Measurements from ENCODE around the gene ALKBH5. TPM values are rescaled to one million over a fixed set of nuclear protein-coding genes. Genes with fewer than 3 reads are reported as not detected.

Gene ALKBH5
- total RNA-seq, 1 experiment from 2014 or later: 97.8 TPM

- TF ChIP-seq, protein P1, sequence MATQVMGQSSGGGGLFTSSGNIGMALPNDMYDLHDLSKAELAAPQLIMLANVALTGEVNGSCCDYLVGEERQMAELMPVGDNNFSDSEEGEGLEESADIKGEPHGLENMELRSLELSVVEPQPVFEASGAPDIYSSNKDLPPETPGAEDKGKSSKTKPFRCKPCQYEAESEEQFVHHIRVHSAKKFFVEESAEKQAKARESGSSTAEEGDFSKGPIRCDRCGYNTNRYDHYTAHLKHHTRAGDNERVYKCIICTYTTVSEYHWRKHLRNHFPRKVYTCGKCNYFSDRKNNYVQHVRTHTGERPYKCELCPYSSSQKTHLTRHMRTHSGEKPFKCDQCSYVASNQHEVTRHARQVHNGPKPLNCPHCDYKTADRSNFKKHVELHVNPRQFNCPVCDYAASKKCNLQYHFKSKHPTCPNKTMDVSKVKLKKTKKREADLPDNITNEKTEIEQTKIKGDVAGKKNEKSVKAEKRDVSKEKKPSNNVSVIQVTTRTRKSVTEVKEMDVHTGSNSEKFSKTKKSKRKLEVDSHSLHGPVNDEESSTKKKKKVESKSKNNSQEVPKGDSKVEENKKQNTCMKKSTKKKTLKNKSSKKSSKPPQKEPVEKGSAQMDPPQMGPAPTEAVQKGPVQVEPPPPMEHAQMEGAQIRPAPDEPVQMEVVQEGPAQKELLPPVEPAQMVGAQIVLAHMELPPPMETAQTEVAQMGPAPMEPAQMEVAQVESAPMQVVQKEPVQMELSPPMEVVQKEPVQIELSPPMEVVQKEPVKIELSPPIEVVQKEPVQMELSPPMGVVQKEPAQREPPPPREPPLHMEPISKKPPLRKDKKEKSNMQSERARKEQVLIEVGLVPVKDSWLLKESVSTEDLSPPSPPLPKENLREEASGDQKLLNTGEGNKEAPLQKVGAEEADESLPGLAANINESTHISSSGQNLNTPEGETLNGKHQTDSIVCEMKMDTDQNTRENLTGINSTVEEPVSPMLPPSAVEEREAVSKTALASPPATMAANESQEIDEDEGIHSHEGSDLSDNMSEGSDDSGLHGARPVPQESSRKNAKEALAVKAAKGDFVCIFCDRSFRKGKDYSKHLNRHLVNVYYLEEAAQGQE (IDR thresholded peaks at IDR 0.05; ENCODE audit: low read depth): no peak
- TF ChIP-seq CEBPB (IDR thresholded peaks at IDR 0.05; ENCODE audit: low read depth) (no peak), ZFX (IDR thresholded peaks at IDR 0.05) (no peak), EGR1 (IDR thresholded peaks at IDR 0.05; ENCODE audit: low read depth) (no peak), POLR2A (IDR thresholded peaks at IDR 0.05; ENCODE audit: borderline replicate concordance, extremely low read depth, insufficient read depth, insufficient read length) (no peak), CBX3 (IDR thresholded peaks at IDR 0.05; ENCODE audit: low read depth) (no peak), ATF3 (IDR thresholded peaks at IDR 0.05) (no peak), EZH2 (IDR thresholded peaks at IDR 0.05) (no peak), RAD21 (IDR thresholded peaks at IDR 0.05; ENCODE audit: low read depth) (no peak)
Observed at GRCh38 chr17:18144261-18144660, 39.4 kb upstream of the ALKBH5 start (continued).

DNA sequence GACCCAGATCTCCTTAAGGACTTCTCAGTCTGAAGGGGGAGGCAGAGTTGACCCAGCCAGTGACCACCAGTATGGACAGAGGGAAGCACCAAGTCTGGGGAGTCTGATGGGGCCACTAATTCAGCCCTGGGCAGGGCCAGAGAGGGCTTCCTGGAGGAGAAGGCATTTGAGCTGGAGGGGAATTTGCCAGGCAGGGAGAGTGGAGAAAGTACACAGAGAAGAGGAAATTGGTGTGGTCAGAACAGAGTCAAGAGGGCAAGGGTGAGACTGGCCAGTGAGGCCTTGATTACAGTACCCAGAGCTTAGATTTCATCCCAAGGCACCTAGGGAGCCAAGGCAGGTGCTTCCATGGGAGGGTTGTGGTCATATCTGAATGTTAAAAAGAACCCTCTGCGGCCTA is 38.8 kb upstream of the ALKBH5 start:
- RAD21 ChIA-PET (ENCODE audit: low non-redundant PET in 1 of 2, low total read pairs in 2 of 2, uncharacterized antibody in 2 of 2, unreplicated experiment in 2 of 2): no interaction called here
- Histone ChIP-seq H3K4me1 (ENCODE audit: control insufficient read depth in 1 of 2, insufficient read depth in 2 of 2, low read length in 2 of 2) (no peaks in the 10 kb centered on the region), H4K20me1 (ENCODE audit: insufficient read depth) (no peaks in the 10 kb centered on the region), H2AFZ (ENCODE audit: low read depth, low read length, poor library complexity, severe bottlenecking) (no peak overlapping the region), H3K27ac (ENCODE audit: low read depth, low read length) (no peak overlapping the region), H3K4me2 (ENCODE audit: low read length) (no peak overlapping the region), H3K27me3 (ENCODE audit: insufficient read depth, low read length) (no peaks in the 10 kb centered on the region), H3K79me2 (ENCODE audit: insufficient read depth, low read length) (no peaks in the 10 kb centered on the region), H3K9me3 (ENCODE audit: control insufficient read depth in 1 of 2, insufficient read depth in 1 of 2, low read depth in 1 of 2, low read length in 2 of 2) (no peaks in the 10 kb centered on the region), H3K36me3 (ENCODE audit: control insufficient read depth in 1 of 2, insufficient read depth in 2 of 2, low read length in 2 of 2) (no peaks in the 10 kb centered on the region), H3K9me2 (ENCODE audit: insufficient read depth) (no peaks in the 10 kb centered on the region), H3K4me3 (replicated peaks in 1 of 2; ENCODE audit: low read depth in 1 of 2, low read length in 2 of 2) (no peak overlapping the region), H3K9ac (ENCODE audit: low read length) (no peak overlapping the region)
- no peak for ATAC-seq
- DNase-seq (ENCODE audit: low read depth, low spot score): no peak
- intact Hi-C loops (cut with micrococcal nuclease): loop anchor here (5.0 kb wide), 1 partner anchor 72 kb away; no protein-coding TSS in a partner anchor
- CTCF ChIA-PET: interaction anchor here (1.0 kb wide), 1 partner anchor 9 kb away, joined by 3 read pairs; no protein-coding TSS in a partner anchor
- POLR2A ChIA-PET: no interaction called here
- no TSS peak for BruUV-seq (replicated peaks)
- TF ChIP-seq EGR1 (IDR thresholded peaks at IDR 0.05; ENCODE audit: low read depth): no peak
- no peak for TF ChIP-seq CEBPB (IDR thresholded peaks at IDR 0.05; ENCODE audit: low read depth)
- TF ChIP-seq SP1 (IDR thresholded peaks at IDR 0.05; ENCODE audit: low read depth): no peak
- no peak for TF ChIP-seq ZFX (IDR thresholded peaks at IDR 0.05)
- TF ChIP-seq JUND (IDR thresholded peaks at IDR 0.05): no peak
- no peak for TF ChIP-seq SRF (IDR thresholded peaks at IDR 0.05; ENCODE audit: low read depth)
- TF ChIP-seq, protein P2, sequence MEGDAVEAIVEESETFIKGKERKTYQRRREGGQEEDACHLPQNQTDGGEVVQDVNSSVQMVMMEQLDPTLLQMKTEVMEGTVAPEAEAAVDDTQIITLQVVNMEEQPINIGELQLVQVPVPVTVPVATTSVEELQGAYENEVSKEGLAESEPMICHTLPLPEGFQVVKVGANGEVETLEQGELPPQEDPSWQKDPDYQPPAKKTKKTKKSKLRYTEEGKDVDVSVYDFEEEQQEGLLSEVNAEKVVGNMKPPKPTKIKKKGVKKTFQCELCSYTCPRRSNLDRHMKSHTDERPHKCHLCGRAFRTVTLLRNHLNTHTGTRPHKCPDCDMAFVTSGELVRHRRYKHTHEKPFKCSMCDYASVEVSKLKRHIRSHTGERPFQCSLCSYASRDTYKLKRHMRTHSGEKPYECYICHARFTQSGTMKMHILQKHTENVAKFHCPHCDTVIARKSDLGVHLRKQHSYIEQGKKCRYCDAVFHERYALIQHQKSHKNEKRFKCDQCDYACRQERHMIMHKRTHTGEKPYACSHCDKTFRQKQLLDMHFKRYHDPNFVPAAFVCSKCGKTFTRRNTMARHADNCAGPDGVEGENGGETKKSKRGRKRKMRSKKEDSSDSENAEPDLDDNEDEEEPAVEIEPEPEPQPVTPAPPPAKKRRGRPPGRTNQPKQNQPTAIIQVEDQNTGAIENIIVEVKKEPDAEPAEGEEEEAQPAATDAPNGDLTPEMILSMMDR (IDR thresholded peaks at IDR 0.05 in 2 of 3, conservative IDR thresholded peaks at IDR 0.05 in 1 of 3; ENCODE audit: borderline replicate concordance in 1 of 3, insufficient read depth in 1 of 3, low read depth in 2 of 3, low read length in 2 of 3): no peak
- TF ChIP-seq, protein P3, sequence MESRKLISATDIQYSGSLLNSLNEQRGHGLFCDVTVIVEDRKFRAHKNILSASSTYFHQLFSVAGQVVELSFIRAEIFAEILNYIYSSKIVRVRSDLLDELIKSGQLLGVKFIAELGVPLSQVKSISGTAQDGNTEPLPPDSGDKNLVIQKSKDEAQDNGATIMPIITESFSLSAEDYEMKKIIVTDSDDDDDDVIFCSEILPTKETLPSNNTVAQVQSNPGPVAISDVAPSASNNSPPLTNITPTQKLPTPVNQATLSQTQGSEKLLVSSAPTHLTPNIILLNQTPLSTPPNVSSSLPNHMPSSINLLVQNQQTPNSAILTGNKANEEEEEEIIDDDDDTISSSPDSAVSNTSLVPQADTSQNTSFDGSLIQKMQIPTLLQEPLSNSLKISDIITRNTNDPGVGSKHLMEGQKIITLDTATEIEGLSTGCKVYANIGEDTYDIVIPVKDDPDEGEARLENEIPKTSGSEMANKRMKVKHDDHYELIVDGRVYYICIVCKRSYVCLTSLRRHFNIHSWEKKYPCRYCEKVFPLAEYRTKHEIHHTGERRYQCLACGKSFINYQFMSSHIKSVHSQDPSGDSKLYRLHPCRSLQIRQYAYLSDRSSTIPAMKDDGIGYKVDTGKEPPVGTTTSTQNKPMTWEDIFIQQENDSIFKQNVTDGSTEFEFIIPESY (IDR thresholded peaks at IDR 0.05; ENCODE audit: extremely low read depth, insufficient replicate concordance, low read length): no peak
- TF ChIP-seq TCF7L2 (IDR thresholded peaks at IDR 0.05; ENCODE audit: borderline replicate concordance, extremely low read depth, insufficient read depth, insufficient read length): no peak
